ENCODE results near the gene BRWD1. TPM values are rescaled to one million over a fixed set of nuclear protein-coding genes. Genes with fewer than 3 reads are reported as not detected.

Gene BRWD1
- total and polyA plus RNA-seq, 2 of the 13 experiments (the other 11 are each of a cell fraction or from before 2014, with no cell fraction given), result 13.9 to 28.0 TPM

- no peaks in the 10 kb centered on the region for H3K9me3 ChIP-seq (ENCODE audit: low read length)
- TF ChIP-seq MYPOP (CRISPR knock-in tag; IDR thresholded peaks at IDR 0.05), result no peak
- TF ChIP-seq SKIL (CRISPR knock-in tag; IDR thresholded peaks at IDR 0.05; ENCODE audit: borderline replicate concordance), result no peak
- no peak for TF ChIP-seq ZNF562 (CRISPR knock-in tag; IDR thresholded peaks at IDR 0.05; ENCODE audit: borderline replicate concordance)
- TF ChIP-seq NAIF1 (CRISPR knock-in tag; IDR thresholded peaks at IDR 0.05; ENCODE audit: borderline replicate concordance), result no peak
- no peak for TF ChIP-seq GRHL1 (CRISPR knock-in tag; conservative IDR thresholded peaks at IDR 0.05)
- no peak for TF ChIP-seq EP300 (IDR thresholded peaks at IDR 0.05; ENCODE audit: low read depth in 2 of 2, low read length in 2 of 2)
- no peak for TF ChIP-seq EP300 (CRISPR knock-in tag; IDR thresholded peaks at IDR 0.05; ENCODE audit: borderline replicate concordance)
- TF ChIP-seq ZSCAN22 (CRISPR knock-in tag; IDR thresholded peaks at IDR 0.05), result no peak
- TF ChIP-seq ZNF670 (CRISPR knock-in tag; IDR thresholded peaks at IDR 0.05; ENCODE audit: borderline replicate concordance), result no peak
- no peaks in the 10 kb centered on the region for H4K20me1 ChIP-seq (ENCODE audit: insufficient read depth, low read length)
- ChIA-PET CTCF (ENCODE audit: low intra/inter-chr PET ratio, low total read pairs) (no interaction called here), POLR2A (no interaction called here)
- intact Hi-C loops (cut with micrococcal nuclease; ENCODE audit: unreplicated experiment), result no loop called here
- no peak overlapping the region for H3K4me3 ChIP-seq (replicated peaks in 1 of 3; ENCODE audit: insufficient read depth in 1 of 3, low read depth in 2 of 3, low read length in 3 of 3)
- no peak overlapping the region for H3K9ac ChIP-seq (ENCODE audit: insufficient read depth, low read depth, low read length)
- BruUV-seq (replicated peaks), result no TSS peak
- DNase-seq (ENCODE audit: low spot score) (no peak), ATAC-seq (no peak), FAIRE-seq (no peak)
- no peaks in the 10 kb centered on the region for H3K79me2 ChIP-seq (ENCODE audit: insufficient read depth, low read length)
- in situ Hi-C loops (cut with HindIII; ENCODE audit: extremely low pct_ligation_motif_present, low pct_unique_long_range_greater_than_20kb), result no loop called here
- H3K4me1 ChIP-seq (ENCODE audit: insufficient read depth, low read length), result no peaks in the 10 kb centered on the region
- no peaks in the 10 kb centered on the region for H3K36me3 ChIP-seq (replicated peaks in 1 of 2; ENCODE audit: control insufficient read depth in 1 of 2, insufficient read depth in 2 of 2, low read length in 2 of 2)
- no peak overlapping the region for H2AFZ ChIP-seq (ENCODE audit: low read length)
- no peak overlapping the region for H3K4me2 ChIP-seq (ENCODE audit: low read depth, low read length)
- H3K27ac ChIP-seq (ENCODE audit: extremely low read length, insufficient read depth, low read length), result no peak overlapping the region
- H3K27me3 ChIP-seq (ENCODE audit: control insufficient read depth in 1 of 2, insufficient read depth in 2 of 2, low read length in 2 of 2), result peaks cover 4 to 22% of the 10 kb centered on the region in 2 experiments; a peak in 2 of 5 replicates
Observed at GRCh38 chr21:39150877-39151276, 162.6 kb downstream of the BRWD1 start.
